Lower leg skin (tissue), 4 donors: ENCODE data around the gene MGARP. TPM values are rescaled to one million over a fixed set of nuclear protein-coding genes. Genes with fewer than 3 reads are reported as not detected.
"Not testable (repeated sequence)": the region's sequence is repeated elsewhere in the genome, so short reads cannot be mapped to it uniquely, and the experiment has no call there.

Experiments used
- DNase-seq, 2 donors: peaks; one replicate each; pipeline ENCODE4 v3.0.0-alpha.2; 2019; ENCODE audit warnings: low spot score in 2 of 2
- H3K4me3 ChIP-seq: fragments of 200-600 bp; sonication (generic); 2 replicates; pipeline ENCODE4 v1.5.1; 2017; ENCODE audit warnings: mild to moderate bottlenecking, low read depth; ENCODE audit not compliant: poor library complexity, severe bottlenecking
- CTCF ChIP-seq, 3 donors: fragments of 450-650 bp; IDR thresholded peaks; one replicate each; pipeline ENCODE4 v1.5.1; 2016; ENCODE audit warnings: antibody characterized with exemption in 3 of 3, mild to moderate bottlenecking in 3 of 3, moderate library complexity in 2 of 3
- POLR2A ChIP-seq, 2 donors: fragments of 450-650 bp; IDR thresholded peaks; one replicate each; pipeline ENCODE4 v1.6.1; 2016 to 2017; ENCODE audit warnings: antibody characterized with exemption in 2 of 2, mild to moderate bottlenecking in 1 of 2, moderate library complexity in 1 of 2
- WGBS, 2 donors: methylation state at CpG; one replicate each; pipeline ENCODE4 v1.1.5; 2018; 5-methylcytosine and 5-hydroxymethylcytosine counted together
- intact Hi-C: fragments of 100-400 bp; cut with DNase I; formaldehyde crosslinking; loops from one replicate; pipeline ENCODE4 v1.15.0; 2023; ENCODE audit warnings: low total_unique reads
- total RNA-seq, 4 donors: library from RNA; depleted of rRNA; stranded (reverse); fragments of >200 nt; gene quantifications; one replicate each; pipeline ENCODE4 v1.1.0, GENCODE V29; 2016

MGARP gene
- 1 to 10 TPM in 1 of 4 donors, under 1 TPM in 1, not detected in 2; 0.84 to 1.2 TPM for total RNA-seq

- no peak for DNase-seq
- H3K4me3 ChIP-seq = peak within 1 kb of the TSS; percentile 8
- WGBS, 2 donors = 9 to 16% methylated on average over 29 to 51 of the region's 51 CpGs
- TF ChIP-seq POLR2A (IDR thresholded peaks at IDR 0.05) = no peak
- no peak for TF ChIP-seq CTCF (IDR thresholded peaks at IDR 0.05)
- intact Hi-C loops = no loop called here
These were observed at the start of gene MGARP for GRCh38 chr4:139279760-139280620. Gene MGARP (minus strand): TSS chr4:139280225. CDS start chr4:139280158, 67 bp downstream.

GRCh38 chr4:139329665-139330200 lies 49.7 kb upstream of the MGARP start:
- H3K4me3 ChIP-seq = no peak overlapping the region
- intact Hi-C loops = loop anchor here (5.0 kb wide), 1 partner anchor 423 kb away; no protein-coding TSS in a partner anchor
- DNase-seq = no peak
- TF ChIP-seq POLR2A (IDR thresholded peaks at IDR 0.05) = no peak
- no peak for TF ChIP-seq CTCF (IDR thresholded peaks at IDR 0.05)
- WGBS, 2 donors = 85% methylated on average over 4 of the region's 4 CpGs

DNA sequence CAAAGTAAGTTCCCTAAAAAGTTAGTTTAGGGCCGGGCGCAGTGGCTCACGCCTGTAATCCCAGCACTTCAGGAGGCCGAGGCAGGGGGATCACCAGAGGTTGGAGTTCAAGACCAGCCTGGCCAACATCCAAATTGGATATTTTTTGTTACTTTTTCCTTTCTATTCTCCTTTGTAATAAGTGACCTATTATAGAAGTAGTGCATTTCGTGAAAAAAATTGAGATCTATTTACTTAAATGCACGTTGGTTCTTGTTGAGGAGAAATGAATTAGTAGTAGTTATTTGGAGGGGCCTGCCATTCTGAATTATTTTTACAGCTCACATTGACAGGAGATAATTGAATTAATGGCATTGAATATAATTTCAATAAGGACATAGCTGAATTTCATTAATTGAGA lies 44.6 kb upstream of the MGARP start:
- no peak for DNase-seq
- TF ChIP-seq CTCF (IDR thresholded peaks at IDR 0.05) (no peak), POLR2A (IDR thresholded peaks at IDR 0.05) (no peak)
- intact Hi-C loops = loop anchor here (5.0 kb wide), 1 partner anchor 428 kb away; no protein-coding TSS in a partner anchor
- WGBS, 2 donors = 80 to 82% methylated on average over 6 of the region's 6 CpGs
- no peak overlapping the region for H3K4me3 ChIP-seq

DNA sequence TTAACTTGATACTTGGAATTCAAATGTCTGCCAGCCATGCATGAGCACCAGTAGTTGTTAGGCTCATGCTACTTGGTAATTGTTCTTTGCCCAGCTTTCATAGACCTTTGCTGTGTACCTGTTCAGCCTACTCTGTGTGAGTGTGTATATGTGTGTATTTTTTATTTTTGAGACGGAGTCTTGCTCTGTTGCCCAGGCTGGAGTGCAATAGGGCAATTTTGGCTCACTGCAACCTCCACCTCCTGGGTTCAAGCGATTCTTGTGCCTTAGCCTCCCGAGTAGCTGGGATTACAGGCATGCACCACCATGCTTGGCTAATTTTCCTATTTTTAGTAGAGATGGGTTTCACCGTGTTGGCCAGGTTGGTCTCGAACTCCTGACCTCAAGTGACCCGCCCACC lies 42.5 kb upstream of the MGARP start:
- H3K4me3 ChIP-seq, DNase-seq, intact Hi-C loops: not testable (repeated sequence)
- 92 to 98% methylated on average over 6 of the region's 6 CpGs for WGBS, 2 donors

DNA sequence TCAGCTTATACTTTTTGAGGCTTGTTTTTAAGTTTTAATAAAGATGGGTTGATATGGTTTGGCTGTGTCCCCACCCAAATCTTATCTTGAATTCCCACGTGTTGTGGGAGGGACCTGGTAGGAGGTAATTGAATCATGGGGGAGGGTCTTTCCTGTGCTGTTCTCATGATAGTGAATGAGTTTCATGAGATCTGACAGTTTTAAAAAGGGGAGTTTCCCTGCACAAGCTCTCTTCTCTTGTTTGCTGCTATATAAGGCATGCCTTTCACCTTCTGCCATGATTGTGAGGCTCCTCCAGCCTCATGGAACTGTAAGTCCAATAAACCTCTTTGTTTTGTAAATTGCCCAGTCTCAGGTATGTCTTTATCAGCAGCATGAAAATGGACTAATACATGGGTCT lies 42.0 kb upstream of the MGARP start:
- WGBS, 2 donors = 55 to 57% methylated on average over 1 of the region's 1 CpG
- DNase-seq, intact Hi-C loops, H3K4me3 ChIP-seq: not testable (repeated sequence)

DNA sequence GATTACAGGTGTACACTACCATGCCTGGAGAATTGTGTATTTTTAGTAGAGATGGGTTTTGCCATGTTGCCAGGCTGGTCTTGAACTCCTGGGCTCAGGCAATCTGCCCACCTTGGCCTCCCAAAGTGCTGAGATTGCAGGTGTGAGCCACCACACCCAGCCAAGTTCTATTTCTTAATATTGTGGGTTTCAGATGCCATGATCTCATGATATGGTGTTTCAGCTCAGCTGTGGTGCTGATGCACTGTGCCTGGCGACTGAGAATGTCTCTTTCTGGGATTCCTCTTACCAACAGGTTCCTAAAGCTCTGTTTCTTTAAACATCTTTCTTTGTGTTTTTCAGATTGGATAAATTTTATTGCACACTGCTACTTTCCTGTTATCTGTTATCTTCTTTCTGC lies 39.5 kb upstream of the MGARP start:
- no peak for TF ChIP-seq CTCF (IDR thresholded peaks at IDR 0.05)
- TF ChIP-seq POLR2A (IDR thresholded peaks at IDR 0.05) = no peak
- DNase-seq = no peak
- H3K4me3 ChIP-seq = no peak overlapping the region
- intact Hi-C loops = no loop called here
- WGBS, 2 donors = 85 to 100% methylated on average over 1 of the region's 1 CpG
